H1 (cell line): ENCODE measurements around the gene KAT8. TPM values are rescaled to one million over a fixed set of nuclear protein-coding genes. Genes with fewer than 3 reads are reported as not detected.

ENCODE experiments used
- CEBPB ChIP-seq: IDR thresholded peaks from 2 replicates; pipeline ENCODE4 v1.6.1; 2012; ENCODE audit warnings: low read depth, low read length
- CHD1 ChIP-seq: IDR thresholded peaks from 2 replicates; pipeline ENCODE4 v1.6.1; 2012; ENCODE audit warnings: low read depth, low read length, improper control_type of control experiment
- HDAC6 ChIP-seq: IDR thresholded peaks from one replicate; pipeline ENCODE4 v1.7.1; 2012; ENCODE audit warnings: low read depth, mild to moderate bottlenecking, inconsistent platforms, low read length, moderate library complexity
- JUN ChIP-seq: IDR thresholded peaks from 2 replicates; pipeline ENCODE4 v1.6.1; 2011; ENCODE audit warnings: low read depth, mild to moderate bottlenecking, improper control_type of control experiment, low read length
- KDM5A ChIP-seq: fragments of 200-600 bp; IDR thresholded peaks from 2 replicates; pipeline ENCODE4 v1.7.1; 2012; ENCODE audit warnings: mild to moderate bottlenecking, low read length, inconsistent platforms, mixed read lengths
- MAFK ChIP-seq: IDR thresholded peaks from 2 replicates; pipeline ENCODE4 v1.6.1; 2012; ENCODE audit warnings: low read depth, mild to moderate bottlenecking, improper control_type of control experiment, low read length
- NRF1 ChIP-seq: IDR thresholded peaks from 2 replicates; pipeline ENCODE4 v1.6.1; 2011; ENCODE audit warnings: mild to moderate bottlenecking, low read depth, low read length, improper control_type of control experiment
- SRF ChIP-seq: IDR thresholded peaks from 2 replicates; pipeline ENCODE4 v1.6.1; 2011; ENCODE audit warnings: mild to moderate bottlenecking, low read depth, low read length, moderate library complexity
- SUZ12 ChIP-seq: fragments of 200-600 bp; sonication (generic); IDR thresholded peaks from 2 replicates; pipeline ENCODE4 v1.6.1; 2012; ENCODE audit warnings: mild to moderate bottlenecking, inconsistent platforms, low read length, moderate library complexity, mixed read lengths
- TAF1 ChIP-seq: IDR thresholded peaks from 2 replicates; pipeline ENCODE4 v1.6.1; 2011; ENCODE audit warnings: mild to moderate bottlenecking, low read depth, low read length
- TBP ChIP-seq: IDR thresholded peaks from 2 replicates; pipeline ENCODE4 v1.6.1; 2011; ENCODE audit warnings: low read depth, low read length, improper control_type of control experiment
- polyA plus RNA-seq, 7 experiments: library from polyadenylated mRNA; depleted of rRNA in 3 of 7; stranded (reverse) in 5 of 7; unstranded in 2 of 7; fragments of >200 nt in 5 of 7; fragments of 200-250 nt in 2 of 7; gene quantifications; 1 replicate in 5 of 7; 2 replicates in 1 of 7; 4 replicates in 1 of 7; pipeline versions ENCODE4 v1.2.1 to v1.2.3, GENCODE V29; 2011 to 2013; ENCODE audit warnings: missing spikeins in 2 of 7, mixed read lengths in 2 of 7
- total RNA-seq: library from RNA; stranded (reverse); fragmentation: NEBNext Ultra II Directional; extraction: Animal tissue kit (Norgen Biotek cat#: 25700); gene quantifications from 2 replicates; pipeline ENCODE4 v1.2.1, GENCODE V29; 2021
- TF ChIP-seq, protein P1 (sequence below): fragments of 300-600 bp; sonication (generic); IDR thresholded peaks from 2 replicates; pipeline ENCODE4 v1.7.1; 2012; ENCODE audit warnings: low read length, moderate library complexity, mild to moderate bottlenecking, inconsistent platforms; ENCODE audit not compliant: insufficient replicate concordance

KAT8 gene
- total and polyA plus RNA-seq, 2 of the 8 experiments (the other 6 are each of a cell fraction or from before 2014, with no cell fraction given): 52.6 to 61.6 TPM

DNA sequence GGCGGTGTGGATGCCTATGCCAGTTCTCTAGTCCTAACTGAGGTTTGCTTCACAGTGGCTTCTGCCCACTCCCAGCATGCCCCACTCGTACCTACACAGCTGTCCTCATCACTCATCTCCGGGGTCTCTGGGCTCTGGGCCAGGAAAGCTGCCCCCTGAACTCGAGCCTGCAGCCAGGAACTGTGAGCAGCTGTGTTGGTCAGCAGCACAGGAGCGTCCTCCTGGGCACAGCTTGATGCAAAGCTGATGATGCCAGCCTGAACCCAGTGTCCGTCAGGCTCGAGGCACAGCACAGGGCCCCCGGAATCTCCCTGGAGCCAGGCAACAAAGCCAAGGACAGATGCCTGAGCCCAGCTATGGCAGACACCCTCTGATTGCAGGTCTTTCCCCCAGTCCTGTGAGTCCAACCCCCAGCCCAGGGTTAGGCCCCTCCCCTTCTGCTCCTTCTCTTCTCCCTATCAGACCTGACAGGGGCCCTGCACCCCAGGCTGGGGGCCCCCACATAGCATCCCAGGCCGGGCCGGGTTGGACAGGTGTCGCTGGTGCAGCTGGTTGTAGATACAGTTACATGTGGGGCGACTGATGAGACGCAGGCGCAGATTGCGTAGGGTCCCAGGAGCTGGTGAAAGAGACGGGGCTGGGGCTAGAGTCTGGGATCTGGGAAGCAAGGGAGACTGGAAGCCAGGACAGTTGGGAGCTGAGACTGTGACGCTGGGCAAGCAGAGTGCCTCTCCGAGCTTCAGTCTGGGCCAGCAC is 31.4 kb upstream of the KAT8 start (continued):
- TF ChIP-seq, protein P1, sequence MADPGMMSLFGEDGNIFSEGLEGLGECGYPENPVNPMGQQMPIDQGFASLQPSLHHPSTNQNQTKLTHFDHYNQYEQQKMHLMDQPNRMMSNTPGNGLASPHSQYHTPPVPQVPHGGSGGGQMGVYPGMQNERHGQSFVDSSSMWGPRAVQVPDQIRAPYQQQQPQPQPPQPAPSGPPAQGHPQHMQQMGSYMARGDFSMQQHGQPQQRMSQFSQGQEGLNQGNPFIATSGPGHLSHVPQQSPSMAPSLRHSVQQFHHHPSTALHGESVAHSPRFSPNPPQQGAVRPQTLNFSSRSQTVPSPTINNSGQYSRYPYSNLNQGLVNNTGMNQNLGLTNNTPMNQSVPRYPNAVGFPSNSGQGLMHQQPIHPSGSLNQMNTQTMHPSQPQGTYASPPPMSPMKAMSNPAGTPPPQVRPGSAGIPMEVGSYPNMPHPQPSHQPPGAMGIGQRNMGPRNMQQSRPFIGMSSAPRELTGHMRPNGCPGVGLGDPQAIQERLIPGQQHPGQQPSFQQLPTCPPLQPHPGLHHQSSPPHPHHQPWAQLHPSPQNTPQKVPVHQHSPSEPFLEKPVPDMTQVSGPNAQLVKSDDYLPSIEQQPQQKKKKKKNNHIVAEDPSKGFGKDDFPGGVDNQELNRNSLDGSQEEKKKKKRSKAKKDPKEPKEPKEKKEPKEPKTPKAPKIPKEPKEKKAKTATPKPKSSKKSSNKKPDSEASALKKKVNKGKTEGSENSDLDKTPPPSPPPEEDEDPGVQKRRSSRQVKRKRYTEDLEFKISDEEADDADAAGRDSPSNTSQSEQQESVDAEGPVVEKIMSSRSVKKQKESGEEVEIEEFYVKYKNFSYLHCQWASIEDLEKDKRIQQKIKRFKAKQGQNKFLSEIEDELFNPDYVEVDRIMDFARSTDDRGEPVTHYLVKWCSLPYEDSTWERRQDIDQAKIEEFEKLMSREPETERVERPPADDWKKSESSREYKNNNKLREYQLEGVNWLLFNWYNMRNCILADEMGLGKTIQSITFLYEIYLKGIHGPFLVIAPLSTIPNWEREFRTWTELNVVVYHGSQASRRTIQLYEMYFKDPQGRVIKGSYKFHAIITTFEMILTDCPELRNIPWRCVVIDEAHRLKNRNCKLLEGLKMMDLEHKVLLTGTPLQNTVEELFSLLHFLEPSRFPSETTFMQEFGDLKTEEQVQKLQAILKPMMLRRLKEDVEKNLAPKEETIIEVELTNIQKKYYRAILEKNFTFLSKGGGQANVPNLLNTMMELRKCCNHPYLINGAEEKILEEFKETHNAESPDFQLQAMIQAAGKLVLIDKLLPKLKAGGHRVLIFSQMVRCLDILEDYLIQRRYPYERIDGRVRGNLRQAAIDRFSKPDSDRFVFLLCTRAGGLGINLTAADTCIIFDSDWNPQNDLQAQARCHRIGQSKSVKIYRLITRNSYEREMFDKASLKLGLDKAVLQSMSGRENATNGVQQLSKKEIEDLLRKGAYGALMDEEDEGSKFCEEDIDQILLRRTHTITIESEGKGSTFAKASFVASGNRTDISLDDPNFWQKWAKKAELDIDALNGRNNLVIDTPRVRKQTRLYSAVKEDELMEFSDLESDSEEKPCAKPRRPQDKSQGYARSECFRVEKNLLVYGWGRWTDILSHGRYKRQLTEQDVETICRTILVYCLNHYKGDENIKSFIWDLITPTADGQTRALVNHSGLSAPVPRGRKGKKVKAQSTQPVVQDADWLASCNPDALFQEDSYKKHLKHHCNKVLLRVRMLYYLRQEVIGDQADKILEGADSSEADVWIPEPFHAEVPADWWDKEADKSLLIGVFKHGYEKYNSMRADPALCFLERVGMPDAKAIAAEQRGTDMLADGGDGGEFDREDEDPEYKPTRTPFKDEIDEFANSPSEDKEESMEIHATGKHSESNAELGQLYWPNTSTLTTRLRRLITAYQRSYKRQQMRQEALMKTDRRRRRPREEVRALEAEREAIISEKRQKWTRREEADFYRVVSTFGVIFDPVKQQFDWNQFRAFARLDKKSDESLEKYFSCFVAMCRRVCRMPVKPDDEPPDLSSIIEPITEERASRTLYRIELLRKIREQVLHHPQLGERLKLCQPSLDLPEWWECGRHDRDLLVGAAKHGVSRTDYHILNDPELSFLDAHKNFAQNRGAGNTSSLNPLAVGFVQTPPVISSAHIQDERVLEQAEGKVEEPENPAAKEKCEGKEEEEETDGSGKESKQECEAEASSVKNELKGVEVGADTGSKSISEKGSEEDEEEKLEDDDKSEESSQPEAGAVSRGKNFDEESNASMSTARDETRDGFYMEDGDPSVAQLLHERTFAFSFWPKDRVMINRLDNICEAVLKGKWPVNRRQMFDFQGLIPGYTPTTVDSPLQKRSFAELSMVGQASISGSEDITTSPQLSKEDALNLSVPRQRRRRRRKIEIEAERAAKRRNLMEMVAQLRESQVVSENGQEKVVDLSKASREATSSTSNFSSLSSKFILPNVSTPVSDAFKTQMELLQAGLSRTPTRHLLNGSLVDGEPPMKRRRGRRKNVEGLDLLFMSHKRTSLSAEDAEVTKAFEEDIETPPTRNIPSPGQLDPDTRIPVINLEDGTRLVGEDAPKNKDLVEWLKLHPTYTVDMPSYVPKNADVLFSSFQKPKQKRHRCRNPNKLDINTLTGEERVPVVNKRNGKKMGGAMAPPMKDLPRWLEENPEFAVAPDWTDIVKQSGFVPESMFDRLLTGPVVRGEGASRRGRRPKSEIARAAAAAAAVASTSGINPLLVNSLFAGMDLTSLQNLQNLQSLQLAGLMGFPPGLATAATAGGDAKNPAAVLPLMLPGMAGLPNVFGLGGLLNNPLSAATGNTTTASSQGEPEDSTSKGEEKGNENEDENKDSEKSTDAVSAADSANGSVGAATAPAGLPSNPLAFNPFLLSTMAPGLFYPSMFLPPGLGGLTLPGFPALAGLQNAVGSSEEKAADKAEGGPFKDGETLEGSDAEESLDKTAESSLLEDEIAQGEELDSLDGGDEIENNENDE: no peak
- TF ChIP-seq CEBPB (no peak), NRF1 (no peak), SUZ12 (no peak), TAF1 (no peak), MAFK (no peak), KDM5A (no peak), TBP (no peak), CHD1 (no peak), HDAC6 (no peak), JUN (no peak), SRF (no peak)
